GF-D8 (cell line): ENCODE results near the gene NOL4L.

Experiments used
- DNase-seq: peaks from one replicate; lab custom pipeline; 2025; lab: John Stamatoyannopoulos, UW

Gene NOL4L

DNA sequence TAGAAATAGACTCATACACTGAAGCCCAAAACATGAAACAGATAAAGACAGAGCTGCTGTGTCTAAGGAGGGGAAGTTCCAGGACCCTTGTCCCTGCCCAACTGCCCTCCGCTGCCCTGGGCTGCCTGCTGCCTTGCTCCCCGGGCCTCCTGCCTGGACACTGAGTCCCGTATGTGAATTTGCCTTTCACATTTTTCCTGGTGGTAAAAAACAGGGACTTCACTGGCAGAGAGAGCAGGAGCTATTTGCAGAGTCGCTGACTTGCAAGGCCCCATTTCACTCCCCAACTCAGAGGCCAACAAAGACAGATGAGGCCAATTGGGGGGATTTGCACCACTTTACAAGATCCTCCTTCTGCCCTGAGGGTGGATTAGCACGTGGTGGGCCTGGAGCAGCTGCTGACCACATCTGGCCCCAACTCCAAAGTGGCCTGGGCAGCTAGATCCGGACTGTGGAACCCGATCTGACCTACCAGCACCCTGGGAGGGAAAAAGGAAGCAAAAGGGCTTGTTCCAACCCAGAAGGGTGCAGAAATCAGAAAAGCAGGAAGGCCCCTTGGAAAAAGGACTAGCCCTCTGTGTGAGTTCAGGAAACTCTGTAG lies 61.4 kb downstream of the NOL4L start:
- no peak for DNase-seq

DNA sequence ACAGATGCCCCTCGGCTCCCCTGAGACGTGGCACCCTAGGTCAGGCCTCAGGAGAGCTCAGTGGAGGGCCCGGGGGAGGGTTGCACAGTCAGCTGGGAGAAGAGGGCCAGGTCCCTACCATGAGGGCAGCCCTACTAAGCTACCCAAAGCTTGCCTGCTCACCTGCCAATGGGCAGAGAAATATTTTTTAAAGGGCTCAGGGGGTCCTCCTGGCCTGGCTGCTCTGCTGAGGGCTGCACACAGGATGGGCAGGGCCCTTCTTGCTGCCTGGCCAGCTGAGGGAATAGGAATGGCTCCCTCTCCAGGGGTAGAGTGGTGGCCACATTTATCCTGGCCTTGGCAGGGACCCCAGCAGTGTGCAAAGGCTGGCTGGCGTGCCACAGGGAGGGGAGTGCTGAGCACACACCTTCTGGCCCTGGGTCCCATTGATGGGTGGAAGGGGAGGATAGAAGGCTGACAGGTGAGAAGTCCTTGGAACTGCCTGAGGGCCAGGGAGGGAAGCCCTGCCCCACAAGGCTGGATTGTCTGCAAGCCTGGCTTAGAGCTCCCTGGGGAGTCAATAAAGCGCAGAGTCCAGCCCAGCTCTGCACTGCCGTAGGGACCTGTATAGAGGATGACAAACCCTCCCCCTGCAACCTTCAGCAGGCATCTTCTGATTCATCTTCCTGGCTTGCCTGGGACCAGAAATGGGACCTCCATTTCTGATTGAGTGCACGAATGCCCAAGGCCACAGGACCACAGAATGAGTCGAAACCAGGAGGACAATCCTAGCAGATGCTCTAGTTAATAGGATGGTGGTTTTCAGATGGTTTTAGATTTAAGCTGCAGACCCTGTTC lies 62.1 kb downstream of the NOL4L start:
- DNase-seq: no peak

DNA sequence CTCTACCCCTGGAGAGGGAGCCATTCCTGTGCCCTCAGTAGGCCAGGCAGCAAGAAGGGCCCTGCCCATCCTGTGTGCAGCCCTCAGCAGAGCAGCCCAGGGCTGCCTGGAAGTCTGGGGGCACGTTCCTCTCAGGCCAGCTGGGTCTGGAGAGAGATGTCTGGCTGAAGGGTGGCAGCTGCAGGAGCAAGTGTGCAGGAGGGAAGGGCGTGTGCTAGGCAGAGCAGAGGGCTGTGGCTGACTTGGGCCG lies 62.7 kb downstream of the NOL4L start:
- no peak for DNase-seq

DNA sequence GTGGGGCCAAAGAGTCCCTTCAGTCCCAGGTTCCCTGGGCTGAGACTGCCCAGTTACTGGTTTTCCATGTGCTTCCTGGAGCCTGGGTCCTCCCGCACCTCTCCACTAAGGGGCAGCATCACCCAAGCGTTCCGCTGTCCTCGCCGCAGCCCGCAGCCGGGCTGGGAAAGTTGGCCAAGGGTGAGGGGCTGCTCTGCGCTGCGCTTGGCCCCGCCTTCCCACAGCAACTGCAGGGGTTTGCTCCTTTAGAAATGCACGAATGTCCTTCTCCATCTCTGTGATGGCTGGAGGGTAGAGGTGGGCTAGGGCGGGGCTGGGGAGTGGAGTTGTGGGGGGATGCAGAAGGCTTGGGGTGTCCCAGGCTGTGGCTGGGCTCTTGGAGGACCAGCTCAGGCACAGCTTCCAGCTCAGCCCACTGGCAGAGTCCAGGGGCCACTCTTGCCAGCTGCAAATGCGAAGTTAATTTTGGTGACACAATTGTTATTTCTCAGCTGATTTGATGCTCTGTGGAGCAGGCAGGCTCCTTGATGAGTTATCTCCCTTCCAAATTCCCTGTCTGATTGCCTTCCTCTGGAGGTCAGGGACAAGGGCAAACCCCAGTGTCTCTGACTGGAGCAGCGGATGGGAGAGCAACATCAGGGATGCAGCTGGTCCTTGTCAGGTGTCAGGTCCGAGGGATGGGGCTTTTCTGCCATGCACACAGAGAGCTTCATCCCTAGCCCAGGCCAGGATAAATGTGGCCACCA lies 63.2 kb downstream of the NOL4L start:
- no peak for DNase-seq

DNA sequence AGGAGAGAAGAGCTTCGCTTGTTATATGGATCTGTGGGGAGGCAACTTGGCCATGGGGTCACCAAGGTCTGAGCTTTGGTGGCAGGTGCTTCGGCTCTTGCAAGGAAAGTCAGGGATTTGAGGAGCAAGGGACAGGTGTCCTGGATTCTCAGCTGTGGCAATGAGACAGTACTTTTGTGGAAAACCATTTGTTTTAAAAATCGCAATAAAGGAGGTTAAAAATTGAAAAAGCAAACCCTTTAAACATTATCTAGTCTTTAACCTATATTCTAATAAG lies 64.3 kb downstream of the NOL4L start:
- DNase-seq: no peak

DNA sequence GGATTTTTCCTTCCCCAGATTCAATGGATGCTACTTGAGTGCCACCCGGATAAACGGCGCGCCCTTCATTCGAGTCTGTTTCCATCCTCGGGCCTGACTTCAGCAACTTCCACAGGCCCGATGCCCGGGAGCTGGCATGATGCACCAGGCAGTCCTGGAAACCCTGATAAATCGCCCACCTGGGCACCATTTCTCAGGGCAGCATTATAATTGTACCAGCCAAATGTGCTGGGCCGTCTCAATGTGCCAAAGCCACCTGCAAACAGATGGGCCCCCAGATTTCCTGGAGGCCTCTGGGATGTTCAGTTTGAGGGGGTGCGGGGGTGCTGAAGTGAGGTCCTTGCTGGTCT lies 65.8 kb downstream of the NOL4L start:
- DNase-seq: no peak

DNA sequence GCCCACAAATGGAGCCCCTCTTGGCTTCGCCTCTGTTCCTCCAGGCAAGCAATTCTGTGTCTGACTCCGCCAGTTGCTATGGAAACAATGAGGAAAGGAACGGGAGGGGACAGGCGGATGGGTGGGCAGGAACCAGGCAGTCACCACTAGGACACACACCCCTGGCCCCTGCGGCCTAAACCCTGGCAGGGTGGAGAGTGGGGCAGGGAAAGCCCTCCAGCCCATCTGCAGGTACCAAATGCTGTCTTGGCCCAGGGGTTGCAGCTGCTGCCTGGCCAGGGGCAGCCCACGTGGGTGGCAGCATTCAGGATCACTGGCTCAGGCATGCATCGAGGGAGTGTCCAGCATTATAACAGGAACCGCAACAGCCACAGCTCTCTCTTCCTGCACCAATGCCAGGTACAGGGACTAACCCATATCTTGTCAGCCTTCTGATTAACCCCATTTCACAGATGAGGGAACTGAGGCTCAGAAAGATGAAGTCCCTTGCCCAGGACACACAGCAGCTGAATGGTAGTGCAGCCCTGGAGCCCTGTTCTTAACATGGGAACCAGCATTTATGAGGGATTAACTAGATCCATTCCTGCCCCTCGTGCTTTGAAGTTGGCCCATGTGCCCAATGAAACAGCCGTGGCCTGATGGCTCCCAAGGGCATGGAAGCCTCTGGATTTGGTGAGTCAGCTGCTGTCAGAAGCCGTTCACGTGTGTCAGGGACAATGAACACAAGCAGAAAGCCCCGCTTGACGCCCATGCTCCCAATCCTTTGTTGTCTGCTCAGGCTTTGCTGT lies 66.3 kb downstream of the NOL4L start:
- no peak for DNase-seq

DNA sequence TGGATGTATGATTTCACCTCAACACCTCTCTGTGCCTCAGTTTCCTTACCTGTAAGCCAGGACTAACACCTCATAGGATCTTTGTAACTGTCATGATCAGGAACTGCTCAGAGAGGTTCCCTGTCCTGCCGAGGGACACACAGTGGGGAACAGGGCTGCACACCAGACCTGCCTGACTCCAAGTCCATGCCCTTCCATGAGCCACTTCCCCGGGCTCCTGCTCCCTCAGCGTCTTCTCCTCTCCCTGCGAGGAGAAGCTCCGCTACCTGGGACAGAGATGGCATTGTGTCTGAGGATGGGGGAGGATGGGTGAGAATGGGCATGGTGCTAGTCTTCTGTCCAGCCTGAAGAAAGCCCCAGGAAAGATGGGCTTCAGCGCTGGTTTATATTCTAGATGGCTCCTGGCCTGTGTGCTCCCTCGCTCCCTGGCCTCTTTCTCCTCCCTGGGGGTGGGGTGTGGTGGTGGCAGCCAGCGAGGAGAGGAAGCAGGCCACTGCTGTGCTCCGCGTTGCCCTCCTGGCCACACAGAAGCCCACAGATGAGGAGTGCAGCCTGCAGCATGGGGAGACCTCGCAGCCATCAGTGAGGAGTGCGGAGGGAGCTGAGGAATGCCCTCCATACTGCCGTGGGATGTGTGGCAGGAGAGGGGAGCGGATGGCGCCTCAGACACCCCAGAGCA lies 67.1 kb downstream of the NOL4L start:
- DNase-seq: no peak

DNA sequence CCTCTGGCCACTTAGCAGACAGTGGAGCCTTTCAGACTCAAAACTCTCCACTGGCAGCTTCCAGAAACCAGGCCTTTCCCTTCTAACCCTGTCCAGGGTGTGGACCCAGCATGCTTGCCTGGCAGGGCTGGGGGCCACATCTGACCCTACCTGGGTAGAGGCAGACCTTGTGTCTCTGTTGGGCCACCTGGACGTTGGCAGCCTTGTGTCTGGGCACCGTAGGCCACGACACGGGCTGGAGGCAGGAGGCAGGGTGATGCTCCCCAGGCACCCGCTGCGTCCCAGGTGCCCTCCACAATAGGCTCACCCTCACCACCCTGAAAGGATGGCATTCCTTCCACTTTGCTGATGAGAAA lies 67.6 kb downstream of the NOL4L start:
- no peak for DNase-seq

DNA sequence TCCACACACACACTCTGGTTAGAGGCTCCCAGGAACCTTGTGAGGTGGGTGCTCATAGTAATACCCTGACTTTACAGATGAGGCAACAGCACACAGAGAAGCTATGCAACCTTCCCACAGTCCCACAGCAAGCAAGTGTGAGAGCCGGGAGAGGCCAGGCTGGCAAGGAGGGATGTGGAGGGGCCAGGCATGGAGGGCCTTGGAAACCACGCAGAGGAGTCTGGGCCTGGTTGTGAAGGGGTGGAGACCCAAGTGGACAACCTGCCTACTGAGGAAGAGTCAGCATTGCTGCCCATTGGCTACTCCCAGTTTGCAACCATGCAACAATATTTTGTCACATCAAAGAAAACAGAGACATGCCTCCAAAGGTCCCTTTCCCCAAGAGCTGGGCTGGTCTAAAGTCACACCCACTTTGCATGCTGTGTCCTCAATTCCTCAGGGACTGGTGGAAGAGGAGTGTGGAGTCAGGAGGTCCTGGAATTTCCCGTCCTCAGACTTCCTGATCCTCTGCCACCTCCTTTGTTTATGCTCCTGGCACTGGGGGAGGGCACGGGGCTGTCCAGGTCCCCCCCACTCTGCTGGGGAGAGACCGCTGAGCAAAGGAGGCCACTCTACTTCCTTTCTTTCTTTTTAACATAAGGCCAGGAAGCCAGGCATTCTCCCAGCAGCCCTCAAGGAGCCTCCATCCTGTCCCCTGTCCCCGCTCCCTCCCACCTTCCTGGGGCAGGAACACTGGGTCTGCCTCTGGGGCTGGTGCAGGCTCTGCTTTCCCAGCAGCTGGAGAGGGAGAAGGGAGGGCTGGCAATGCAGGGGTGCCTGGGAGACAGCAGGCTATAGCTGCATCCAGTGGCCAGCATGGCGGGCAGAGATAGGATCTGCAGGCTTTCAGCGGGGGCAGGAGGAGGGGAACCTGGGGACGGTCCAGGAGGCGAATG lies 68.3 kb downstream of the NOL4L start:
- no peak for DNase-seq

DNA sequence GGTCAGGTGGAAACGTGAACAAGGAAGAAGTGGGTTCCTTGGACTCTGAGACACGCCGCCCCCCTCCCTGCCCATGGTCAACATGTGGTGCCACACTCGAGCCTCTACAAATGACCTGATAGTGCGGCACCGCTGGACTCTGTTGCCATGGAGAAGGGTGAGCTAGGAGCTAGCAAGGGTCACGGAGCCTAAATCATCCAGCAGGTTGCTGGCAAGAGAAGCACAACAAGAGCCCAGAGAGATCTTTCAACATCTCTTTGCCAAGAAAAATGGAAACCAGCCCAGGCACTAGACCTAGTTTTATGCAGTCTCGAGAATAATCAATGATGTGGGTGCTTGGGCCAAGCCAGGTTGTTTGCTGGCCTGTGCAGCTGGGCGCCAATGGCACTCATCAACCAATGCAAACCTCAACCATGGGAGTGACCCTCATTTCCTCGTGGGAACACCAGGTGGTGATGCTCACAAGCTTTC lies 69.5 kb downstream of the NOL4L start:
- DNase-seq: no peak

DNA sequence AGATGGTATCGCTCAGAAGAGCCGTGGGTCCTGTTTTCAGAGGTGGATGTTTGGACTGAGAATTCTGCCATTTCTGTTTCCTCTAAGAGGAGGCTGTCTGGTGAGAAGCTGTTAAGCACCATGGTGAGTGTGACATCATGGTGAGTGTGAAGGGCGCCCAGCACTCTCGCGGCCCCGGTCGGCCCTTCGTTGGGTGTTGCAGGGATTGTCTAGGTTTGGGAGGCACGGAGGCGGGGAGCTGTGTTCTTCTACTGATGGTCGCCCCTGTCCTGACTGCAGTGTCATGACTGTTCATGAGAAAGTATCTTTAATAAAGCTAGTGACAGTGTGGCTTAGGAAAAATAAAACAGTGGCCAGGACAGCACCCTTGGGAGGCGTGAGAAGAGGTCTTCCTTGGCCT lies 70.4 kb downstream of the NOL4L start:
- no peak for DNase-seq

DNA sequence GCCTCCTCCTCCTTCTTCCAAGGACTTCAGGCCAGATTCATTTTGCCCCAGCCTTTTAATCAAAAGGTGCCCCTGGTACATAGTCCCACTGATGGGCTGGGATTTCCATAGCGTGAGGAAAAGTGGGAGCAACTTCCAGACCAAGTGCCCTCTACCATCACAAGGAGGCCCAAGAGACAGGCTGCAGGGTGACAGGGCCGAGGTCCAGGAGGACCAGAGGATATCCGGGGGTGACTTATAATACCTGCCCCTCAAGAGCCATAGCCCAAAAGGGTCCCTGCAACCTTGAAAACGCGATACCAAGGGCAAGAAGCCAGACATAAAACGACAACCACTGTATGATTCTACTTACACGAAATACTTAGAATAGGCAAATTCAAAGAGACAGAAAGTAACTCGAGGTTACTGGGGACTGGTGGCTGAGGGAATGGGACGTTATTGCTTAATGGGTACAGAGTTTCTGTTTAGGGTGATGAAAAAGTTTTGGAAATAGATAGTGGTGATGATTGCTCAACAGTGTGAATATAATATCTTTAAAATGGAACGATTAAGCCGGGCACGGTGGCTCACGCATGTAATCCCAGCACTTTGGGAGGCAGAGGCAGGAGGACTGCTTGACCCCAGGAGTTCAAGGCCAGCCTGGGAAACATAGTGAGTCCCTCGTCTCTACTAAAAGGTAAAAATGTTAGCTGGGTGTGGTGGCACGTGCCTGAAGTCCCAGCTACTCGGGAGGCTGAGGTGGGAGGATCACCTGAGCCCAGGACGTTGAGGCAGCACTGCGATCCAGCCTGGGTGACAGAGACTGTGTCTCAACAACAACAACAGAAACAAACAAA lies 71.9 kb downstream of the NOL4L start:
- no peak for DNase-seq

DNA sequence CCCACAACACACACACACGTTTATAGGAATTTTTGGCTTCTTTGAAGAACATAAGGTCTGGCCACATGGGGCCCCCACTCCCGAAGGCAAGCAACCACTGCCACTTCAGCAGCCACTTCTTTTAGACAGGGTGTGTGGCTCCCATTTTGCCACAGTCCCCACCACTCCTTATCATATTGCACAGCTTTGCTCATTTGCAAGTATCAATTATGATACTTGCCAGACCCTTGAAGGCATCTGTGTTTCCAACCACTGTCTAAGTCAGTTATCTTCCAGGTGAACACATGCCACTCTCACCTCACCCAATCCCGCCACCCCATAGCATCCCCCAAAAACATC lies 73.1 kb downstream of the NOL4L start:
- no peak for DNase-seq

DNA sequence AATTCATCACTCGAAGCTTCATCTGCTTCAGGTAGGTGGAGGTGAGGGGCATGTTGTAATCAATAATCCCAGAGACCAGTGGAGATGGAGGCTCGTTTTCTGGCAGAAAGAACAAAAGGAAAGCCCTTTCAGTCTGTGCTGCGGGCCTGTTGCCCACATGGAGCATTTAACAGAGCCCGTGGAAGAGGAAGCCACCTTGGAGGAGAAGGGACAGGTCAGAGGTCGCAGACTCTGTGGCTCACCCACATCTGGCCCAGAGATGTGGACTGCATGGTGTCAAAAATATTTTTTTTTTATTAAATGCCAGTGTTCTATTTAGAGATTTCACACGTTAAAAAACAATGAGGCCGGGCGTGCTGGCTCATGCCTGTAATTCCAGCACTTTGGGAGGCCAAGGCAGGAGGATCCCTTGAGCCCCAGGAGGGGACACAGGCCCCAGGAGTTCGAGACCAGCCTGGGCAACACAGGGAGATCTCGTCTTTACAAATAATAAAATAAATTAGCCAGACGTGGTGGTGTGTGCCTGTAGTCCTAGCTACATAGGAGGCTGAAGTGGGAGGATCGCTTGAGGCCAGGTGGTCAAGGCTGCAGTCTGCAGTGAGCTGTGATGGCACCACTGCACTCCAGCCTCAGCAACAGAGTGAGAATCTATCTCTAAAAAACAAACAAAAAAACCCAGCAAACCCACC lies 73.6 kb downstream of the NOL4L start:
- DNase-seq: no peak

DNA sequence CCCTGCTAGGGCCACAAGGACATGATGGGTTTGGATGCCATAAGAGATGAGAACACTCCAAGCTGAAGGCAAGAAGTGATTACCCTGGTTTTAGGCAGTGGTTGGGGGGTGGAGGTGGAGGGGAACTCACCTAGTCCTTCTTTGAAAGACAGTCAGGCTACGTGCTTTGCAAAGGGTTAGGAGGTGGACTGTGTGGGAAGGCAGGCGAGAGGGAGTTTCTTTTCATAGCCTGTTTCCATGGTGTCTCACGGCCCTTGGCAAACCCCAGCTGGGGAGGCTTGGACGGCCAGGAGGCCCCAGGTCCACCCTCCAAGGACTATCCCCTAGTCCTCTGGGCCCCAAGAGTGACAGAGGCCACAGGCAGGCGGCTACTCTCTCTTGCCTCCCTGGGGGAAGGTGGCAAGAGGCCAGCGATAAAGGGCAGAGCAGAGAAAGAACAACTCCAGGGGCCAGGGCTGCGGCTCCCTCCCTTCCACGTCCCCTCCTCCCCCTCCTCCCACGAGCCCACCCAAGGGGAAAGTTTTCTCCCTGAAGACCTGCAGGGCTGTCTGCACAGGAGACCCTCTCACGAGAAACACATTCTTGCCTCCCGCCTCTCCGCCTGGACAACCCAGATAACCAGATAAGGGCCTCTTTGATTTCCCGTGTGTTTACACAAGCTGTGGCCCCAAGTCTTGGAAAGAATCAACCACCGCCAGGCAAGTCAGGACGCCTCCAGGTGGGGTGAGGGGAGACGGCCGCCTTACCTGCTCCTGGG lies 74.4 kb downstream of the NOL4L start:
- DNase-seq: no peak

DNA sequence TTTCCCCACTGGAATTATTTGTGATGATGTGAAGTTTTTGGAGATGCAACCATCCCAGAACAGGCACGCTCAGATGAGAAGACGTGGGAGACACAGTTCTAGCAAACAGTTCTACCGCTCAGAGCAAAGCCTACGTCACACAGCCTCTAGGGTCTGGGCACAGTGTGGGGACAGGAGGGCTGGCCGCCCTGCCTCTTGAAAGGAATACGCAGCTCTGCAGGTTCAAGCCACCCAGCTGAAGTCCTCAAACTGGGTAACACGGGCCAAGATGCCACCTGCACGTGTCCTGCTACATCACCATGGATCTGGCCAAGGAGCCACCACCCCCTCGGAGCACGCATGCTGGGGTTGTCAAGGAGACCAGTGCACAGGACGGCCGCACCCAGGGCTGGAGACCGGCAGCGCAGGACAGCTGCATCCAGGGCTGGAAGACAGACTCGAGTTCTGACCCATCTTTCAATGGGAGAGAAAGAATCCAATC lies 75.0 kb downstream of the NOL4L start:
- DNase-seq: no peak

DNA sequence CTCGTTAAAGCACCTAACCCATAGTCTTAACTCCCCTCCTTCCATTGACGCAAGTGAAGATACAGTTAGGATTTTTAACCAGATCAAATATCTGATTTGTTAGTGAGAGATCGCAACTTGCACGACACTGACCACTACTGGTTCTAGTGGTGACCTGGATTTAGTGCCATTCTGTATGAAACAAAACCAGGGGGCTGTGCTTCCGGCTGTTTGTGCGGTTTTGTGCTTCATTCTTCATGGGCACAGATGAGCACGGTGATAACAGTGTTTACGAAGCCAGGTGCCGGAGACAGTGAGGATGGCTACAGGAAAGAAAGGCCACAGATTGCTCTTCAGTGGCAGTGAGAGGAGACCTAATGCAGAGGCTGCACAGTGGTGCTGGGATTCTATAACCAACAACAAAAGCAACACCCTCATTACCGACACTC lies 75.5 kb downstream of the NOL4L start:
- DNase-seq: peak; percentile 85

DNA sequence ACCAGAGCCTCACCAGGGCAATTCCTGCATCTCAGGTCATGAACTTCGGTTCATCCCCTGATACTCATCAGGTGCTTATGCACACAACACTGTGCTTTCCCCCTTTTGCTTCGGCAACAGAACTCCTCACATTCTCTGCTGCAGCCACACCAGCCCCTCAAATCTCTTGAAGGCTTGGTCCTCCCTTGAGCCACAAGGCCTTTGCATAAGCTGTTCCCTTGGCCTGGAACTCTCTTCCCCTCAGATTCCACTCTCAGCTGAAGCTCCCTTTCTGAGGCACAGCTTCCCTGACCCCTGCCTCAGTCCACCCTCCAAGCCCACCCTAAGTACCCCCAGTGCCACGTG lies 76.4 kb downstream of the NOL4L start:
- no peak for DNase-seq
